PC-3 (cell line): ENCODE data around the gene GRWD1. TPM values are rescaled to one million over a fixed set of nuclear protein-coding genes. Genes with fewer than 3 reads are reported as not detected.

Experiments
- ATAC-seq: fragments of 200-7000 bp; cut with Tn5 transposase; 2 replicates; pipeline ENCODE4 v1.9.1; 2020; ENCODE audit warnings: mild to moderate bottlenecking, moderate library complexity
- BruUV-seq: library from RNA; stranded (reverse); fragments of 400-500 nt; replicated peaks from 2 replicates; lab custom pipeline; 2021; lab: Mats Ljungman, UMichigan
- CTCF ChIA-PET: fragments of 300-600 bp; sonication (Branson Sonifier 250); formaldehyde crosslinking; loops from one replicate; lab custom pipeline; 2022; ENCODE audit warnings: antibody characterized with exemption; lab: Charles Lee
- POLR2A ChIA-PET: fragments of 300-600 bp; sonication (Branson Sonifier 250); formaldehyde crosslinking; loops from one replicate; lab custom pipeline; 2022; ENCODE audit warnings: antibody characterized with exemption; ENCODE audit not compliant: unreplicated experiment; lab: Charles Lee
- DNase-seq: peaks from one replicate; pipeline ENCODE4 v3.0.0-alpha.2; 2015
- H2AFZ ChIP-seq: fragments of 300-600 bp; sonication (generic); 2 replicates; pipeline ENCODE4 v1.6.0; 2016; ENCODE audit warnings: antibody characterized with exemption, low read length
- H3F3A ChIP-seq: fragments of 300-600 bp; sonication (generic); one replicate; pipeline ENCODE4 v1.6.0; 2017; ENCODE audit warnings: antibody characterized with exemption, low read length, control low read depth, mild to moderate bottlenecking; ENCODE audit not compliant: unreplicated experiment
- H3K27ac ChIP-seq: fragments of 300-600 bp; sonication (generic); 2 replicates; pipeline ENCODE4 v1.5.1; 2016; ENCODE audit warnings: mild to moderate bottlenecking, low read length
- H3K27me3 ChIP-seq: fragments of 300-600 bp; sonication (generic); 2 replicates; pipeline ENCODE4 v1.6.1; 2016; ENCODE audit warnings: low read length, mixed read lengths
- H3K36me3 ChIP-seq: fragments of 300-600 bp; sonication (generic); 2 replicates; pipeline ENCODE4 v1.6.1; 2016; ENCODE audit warnings: low read depth, mixed run types, low read length, mixed read lengths
- H3K4me1 ChIP-seq: fragments of 300-600 bp; sonication (generic); 2 replicates; pipeline ENCODE4 v1.5.1; 2016; ENCODE audit warnings: low read length; ENCODE audit not compliant: insufficient read depth
- H3K4me2 ChIP-seq: fragments of 300-600 bp; sonication (generic); 2 replicates; pipeline ENCODE4 v1.6.0; 2016; ENCODE audit warnings: low read length
- H3K4me3 ChIP-seq: fragments of 300-600 bp; sonication (generic); 2 replicates; pipeline ENCODE4 v1.5.1; 2016; ENCODE audit warnings: mild to moderate bottlenecking, low read length, mixed read lengths
- H3K79me2 ChIP-seq: fragments of 300-600 bp; sonication (generic); 2 replicates; pipeline ENCODE4 v1.6.1; 2017; ENCODE audit warnings: low read length, mixed read lengths
- H3K9ac ChIP-seq: fragments of 300-600 bp; sonication (generic); 2 replicates; pipeline ENCODE4 v1.6.0; 2016; ENCODE audit warnings: mild to moderate bottlenecking, low read length
- H3K9me2 ChIP-seq: fragments of 300-600 bp; sonication (generic); replicated peaks from 2 replicates; pipeline ENCODE4 v1.6.1; 2016; ENCODE audit warnings: mixed run types, low read length, mixed read lengths
- H3K9me3 ChIP-seq: fragments of 300-600 bp; sonication (generic); 2 replicates; pipeline ENCODE4 v1.6.1; 2016; ENCODE audit warnings: low read length, mixed read lengths
- H4K20me1 ChIP-seq: fragments of 300-600 bp; sonication (generic); 2 replicates; pipeline ENCODE4 v1.6.1; 2016; ENCODE audit warnings: low read length, mixed read lengths
- CTCF ChIP-seq: fragments of 300-600 bp; sonication (generic); conservative IDR thresholded peaks from 2 replicates; pipeline ENCODE4 v1.5.1; 2017; ENCODE audit warnings: antibody characterized with exemption, low read depth, mild to moderate bottlenecking, low read length
- EZH2 ChIP-seq: fragments of 300-600 bp; sonication (generic); IDR thresholded peaks from one replicate; pipeline ENCODE4 v1.6.1; 2017; ENCODE audit warnings: antibody characterized with exemption, mild to moderate bottlenecking, low read length; ENCODE audit not compliant: unreplicated experiment
- EZH2phosphoT487 ChIP-seq: fragments of 300-600 bp; sonication (generic); IDR thresholded peaks from 2 replicates; pipeline ENCODE4 v1.6.1; 2018; ENCODE audit warnings: mild to moderate bottlenecking, antibody characterized with exemption, low read length, borderline replicate concordance
- intact Hi-C: fragments of 100-400 bp; cut with micrococcal nuclease; formaldehyde crosslinking; loops from 2 replicates; pipeline ENCODE4 v1.9.0; 2023
- total RNA-seq: library from RNA; depleted of rRNA; stranded (reverse); fragments of >200 nt; gene quantifications from 2 replicates; pipeline ENCODE4 v1.2.3, GENCODE V29; 2014

GRWD1 gene
- total RNA-seq, 1 experiment from 2014 or later = 33.2 TPM

- Histone ChIP-seq H3K4me1 (peaks cover 18% of the 10 kb centered on the region), H3K27ac (no peak overlapping the region), H3K27me3 (no peaks in the 10 kb centered on the region), H3K4me3 (no peak overlapping the region), H3K9ac (no peak overlapping the region), H3K79me2 (peaks cover 33% of the 10 kb centered on the region), H4K20me1 (no peaks in the 10 kb centered on the region), H3K9me3 (no peaks in the 10 kb centered on the region), H3K9me2 (no peaks in the 10 kb centered on the region), H3F3A (no peaks in the 10 kb centered on the region), H3K36me3 (peaks cover 42% of the 10 kb centered on the region), H2AFZ (no peak overlapping the region), H3K4me2 (no peak overlapping the region)
- no peak for TF ChIP-seq EZH2phosphoT487
- TF ChIP-seq EZH2 = no peak
- no peak for TF ChIP-seq CTCF
- ATAC-seq (no peak), DNase-seq (no peak)
- ChIA-PET CTCF (no interaction called here), POLR2A (no interaction called here)
- intact Hi-C loops = loop anchor here (5.0 kb wide), 1 partner anchor 56 kb away; the partner anchor contains the start of genes GRIN2D and KDELR1
- BruUV-seq = no TSS peak
Measured at GRCh38 chr19:48448563-48448962, 2.8 kb downstream of the GRWD1 start.

GRCh38 chr19:48450441-48450840 is 4.7 kb downstream of the GRWD1 start:
- ChIA-PET POLR2A (no interaction called here), CTCF (no interaction called here)
- no peaks in the 10 kb centered on the region for H3K27me3 ChIP-seq
- H4K20me1 ChIP-seq = no peaks in the 10 kb centered on the region
- no peak overlapping the region for H3K4me3 ChIP-seq
- no peak for TF ChIP-seq EZH2phosphoT487
- no peak for TF ChIP-seq EZH2
- no peak for TF ChIP-seq CTCF
- H3K9ac ChIP-seq = no peak overlapping the region
- no peak overlapping the region for H2AFZ ChIP-seq
- no TSS peak for BruUV-seq
- ATAC-seq (no peak), DNase-seq (no peak)
- no peak overlapping the region for H3K4me2 ChIP-seq
- no peak overlapping the region for H3K27ac ChIP-seq
- H3K36me3 ChIP-seq = peaks cover 42% of the 10 kb centered on the region
- no peaks in the 10 kb centered on the region for H3K9me3 ChIP-seq
- H3F3A ChIP-seq = no peaks in the 10 kb centered on the region
- intact Hi-C loops = no loop called here
- no peaks in the 10 kb centered on the region for H3K9me2 ChIP-seq
- H3K79me2 ChIP-seq = peaks cover 39% of the 10 kb centered on the region
- H3K4me1 ChIP-seq = peaks cover 9% of the 10 kb centered on the region

GRCh38 chr19:48450863-48451262 is 5.1 kb downstream of the GRWD1 start:
- ChIA-PET CTCF (no interaction called here), POLR2A (no interaction called here)
- Histone ChIP-seq H3K36me3 (peaks cover 42% of the 10 kb centered on the region), H3K27ac (no peak overlapping the region), H4K20me1 (no peaks in the 10 kb centered on the region), H3K4me3 (no peak overlapping the region), H2AFZ (no peak overlapping the region), H3K79me2 (peaks cover 38% of the 10 kb centered on the region), H3K4me2 (no peak overlapping the region), H3K4me1 (peaks cover 9% of the 10 kb centered on the region), H3K27me3 (no peaks in the 10 kb centered on the region), H3F3A (no peaks in the 10 kb centered on the region), H3K9ac (no peak overlapping the region), H3K9me2 (no peaks in the 10 kb centered on the region), H3K9me3 (no peaks in the 10 kb centered on the region)
- no TSS peak for BruUV-seq
- DNase-seq (no peak), ATAC-seq (no peak)
- no peak for TF ChIP-seq EZH2
- TF ChIP-seq CTCF = no peak
- TF ChIP-seq EZH2phosphoT487 = no peak
- intact Hi-C loops = no loop called here
